Neuron (in vitro differentiated cells): ENCODE measurements around the gene SORT1.
"Not testable (repeated sequence)": the region's sequence is repeated elsewhere in the genome, so short reads cannot be mapped to it uniquely, and the experiment has no call there.

Experiments
- H2AFZ ChIP-seq: one replicate; pipeline ENCODE4 v1.6.1; 2013; ENCODE audit warnings: low read depth, mild to moderate bottlenecking, inconsistent platforms, low read length, moderate library complexity
- H3K27me3 ChIP-seq: one replicate; pipeline ENCODE4 v1.6.1; 2013; ENCODE audit warnings: low read length; ENCODE audit not compliant: insufficient read depth
- H3K36me3 ChIP-seq: one replicate; pipeline ENCODE4 v1.6.1; 2013; ENCODE audit warnings: low read length; ENCODE audit not compliant: insufficient read depth
- H3K4me1 ChIP-seq: one replicate; pipeline ENCODE4 v1.6.1; 2013; ENCODE audit warnings: low read length; ENCODE audit not compliant: insufficient read depth
- H3K4me3 ChIP-seq: 2 replicates; pipeline ENCODE4 v1.5.1; 2013; ENCODE audit warnings: mild to moderate bottlenecking, low read length, moderate library complexity
- H3K9me3 ChIP-seq: one replicate; pipeline ENCODE4 v1.6.1; 2013; ENCODE audit warnings: low read length

The SORT1 gene

GRCh38 chr1:109290998-109291397 is 106.7 kb downstream of the SORT1 start:
- H3K27me3 ChIP-seq: no peaks in the 10 kb centered on the region
- no peaks in the 10 kb centered on the region for H3K36me3 ChIP-seq
- H3K9me3 ChIP-seq: no peaks in the 10 kb centered on the region

DNA sequence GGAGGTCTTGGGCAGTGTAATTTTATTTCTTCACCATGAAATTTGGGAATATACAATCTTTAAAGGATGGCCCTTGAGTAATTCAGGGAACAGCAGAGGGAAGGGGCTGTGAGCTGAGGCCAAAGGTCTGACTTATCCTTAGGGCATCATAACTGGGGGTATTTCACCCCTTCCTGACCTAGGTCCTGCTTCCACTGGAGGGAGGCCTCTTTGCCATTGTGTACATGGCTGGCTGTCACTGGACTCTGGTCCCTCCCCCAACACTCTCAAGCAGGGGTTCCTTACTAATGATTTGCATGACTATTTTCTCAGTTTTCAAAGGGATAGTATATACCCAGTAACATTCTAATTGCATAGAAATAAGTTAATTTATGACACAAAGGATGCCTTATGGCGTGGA is 107.6 kb downstream of the SORT1 start:
- Histone ChIP-seq H3K4me3 (no peak overlapping the region), H3K36me3 (no peaks in the 10 kb centered on the region), H3K27me3 (no peaks in the 10 kb centered on the region), H3K4me1 (peaks cover 28% of the 10 kb centered on the region), H2AFZ (no peak overlapping the region), H3K9me3 (no peaks in the 10 kb centered on the region)

More at GRCh38 chr1:109290998-109291397, 106.7 kb downstream of the SORT1 start:
- no peak overlapping the region for H3K4me3 ChIP-seq
- peaks cover 20% of the 10 kb centered on the region for H3K4me1 ChIP-seq
- no peak overlapping the region for H2AFZ ChIP-seq

- H2AFZ ChIP-seq: not testable (repeated sequence)
Measured at GRCh38 chr1:109286762-109287161, 111.0 kb downstream of the SORT1 start.

DNA sequence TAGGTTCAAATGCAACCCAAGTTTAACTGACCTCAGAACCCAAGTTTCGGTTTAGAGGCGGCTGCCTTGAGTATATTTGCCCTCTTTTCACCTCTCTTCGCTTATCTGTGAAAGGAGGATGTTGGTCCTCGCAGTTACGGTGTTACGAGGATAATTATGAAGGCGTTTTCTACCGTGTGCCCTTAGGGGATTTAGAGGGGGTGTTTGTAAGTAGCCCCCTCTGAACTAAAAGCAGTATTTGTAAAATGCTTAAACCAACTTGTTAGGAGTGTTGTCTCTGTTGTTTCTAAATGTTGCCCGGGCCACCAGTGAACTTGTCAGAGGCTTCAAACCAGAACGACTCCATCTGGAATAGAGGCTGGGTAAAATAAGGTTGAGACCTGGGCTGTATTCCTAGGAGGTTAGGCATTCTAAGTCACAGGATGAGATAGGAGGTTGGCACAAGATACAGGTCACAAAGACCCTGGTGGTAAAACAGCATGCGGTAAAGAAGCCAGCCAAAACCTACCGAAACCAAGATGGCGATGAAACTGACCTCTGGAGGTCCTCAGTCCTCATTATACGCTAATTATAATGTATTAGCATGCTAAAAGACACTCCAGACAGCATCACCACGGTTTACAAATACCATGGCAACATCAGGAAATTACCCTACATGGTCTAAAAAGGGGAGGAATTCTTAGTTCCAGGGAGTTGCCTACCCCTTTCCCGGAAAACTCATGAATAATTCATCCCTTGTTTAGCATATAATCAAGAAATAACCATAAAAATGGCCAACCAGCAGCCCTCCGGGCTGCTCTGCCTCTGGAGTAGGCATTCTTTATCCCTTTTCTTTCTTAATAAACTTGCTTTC is 113.7 kb downstream of the SORT1 start:
- H2AFZ ChIP-seq: peak overlapping the region; percentile 7
- H3K9me3 ChIP-seq: no peaks in the 10 kb centered on the region
- no peaks in the 10 kb centered on the region for H3K27me3 ChIP-seq
- peak overlapping the region; percentile 86 for H3K4me3 ChIP-seq
- H3K36me3 ChIP-seq: peaks cover 24% of the 10 kb centered on the region
- peaks cover 62% of the 10 kb centered on the region for H3K4me1 ChIP-seq

More at GRCh38 chr1:109286762-109287161, 111.0 kb downstream of the SORT1 start:
- not testable (repeated sequence) for H3K4me3 ChIP-seq, H3K27me3 ChIP-seq, H3K36me3 ChIP-seq, H3K9me3 ChIP-seq
- peaks cover 42% of the 10 kb centered on the region for H3K4me1 ChIP-seq

DNA sequence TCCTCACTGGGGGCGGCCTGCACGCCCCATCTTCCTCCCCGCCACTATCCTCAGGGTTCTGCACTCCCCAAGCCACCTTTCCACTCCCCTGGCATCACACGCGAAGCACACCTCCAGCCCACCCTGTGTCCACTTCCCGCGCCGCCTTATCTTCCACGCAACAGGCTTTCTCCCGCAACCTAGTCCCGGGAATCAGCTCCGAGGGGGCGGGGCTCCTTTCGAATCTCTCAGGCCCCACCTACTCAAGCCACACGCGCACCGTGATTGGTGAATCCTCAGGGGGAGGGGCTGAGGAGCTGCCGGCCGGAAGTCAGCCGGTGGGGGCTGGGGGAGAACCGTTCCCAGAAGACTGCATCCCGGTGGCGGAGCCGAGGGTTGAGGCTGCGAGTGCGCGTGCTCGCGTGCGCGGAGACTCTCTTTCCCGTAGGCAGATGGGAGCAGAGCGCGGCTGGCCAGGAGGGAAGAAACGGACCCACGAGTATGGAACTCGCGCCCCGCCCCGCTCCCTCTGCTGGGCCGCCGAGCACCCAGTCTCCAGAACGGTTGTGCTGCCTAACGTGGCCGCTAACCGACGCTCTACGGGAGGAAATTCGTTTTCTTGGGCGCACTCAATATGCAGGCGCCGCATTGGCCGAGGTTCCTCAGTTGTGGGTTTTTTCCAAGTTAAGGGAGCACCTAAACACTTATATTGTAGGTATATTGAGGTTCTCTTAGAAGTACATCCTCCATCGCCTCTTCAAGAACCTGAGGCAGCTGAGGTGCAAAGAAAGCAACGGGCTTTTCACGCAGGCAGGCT is 114.6 kb downstream of the SORT1 start, which contains the start of gene PSRC1:
TSS of gene PSRC1 (minus strand) at position 194 of the 796 bp plus-strand sequence.
- Histone ChIP-seq H3K27me3 (no peaks in the 10 kb centered on the region), H3K4me1 (peaks cover 64% of the 10 kb centered on the region), H3K36me3 (peaks cover 30% of the 10 kb centered on the region), H2AFZ (peak within 1 kb of the TSS; percentile 7), H3K4me3 (peak within 1 kb of the TSS; percentile 86), H3K9me3 (no peaks in the 10 kb centered on the region)

DNA sequence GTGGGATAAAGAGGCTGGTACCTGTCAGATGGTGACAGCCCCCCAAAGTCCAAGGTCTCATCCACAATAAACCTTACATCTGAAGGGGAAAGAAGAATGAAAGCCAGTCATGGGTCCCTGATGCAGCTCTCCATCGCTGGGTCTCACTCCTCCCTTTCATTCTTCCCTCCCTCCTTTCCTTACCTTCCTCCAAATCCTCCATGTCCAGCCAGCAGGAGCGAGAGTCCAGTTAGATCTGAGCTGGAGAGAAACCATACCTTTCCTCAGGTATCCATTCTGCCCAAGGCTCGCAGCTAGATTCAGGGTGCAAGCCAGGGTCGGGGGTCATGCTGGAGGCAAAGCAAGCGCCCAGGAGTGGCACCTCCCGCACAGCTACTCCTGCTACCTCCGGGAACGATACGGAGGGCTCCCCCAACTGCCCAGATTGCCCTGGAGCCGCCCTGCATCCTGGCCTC is 115.2 kb downstream of the SORT1 start:
- H3K4me3 ChIP-seq: peak overlapping the region; percentile 86
- H3K27me3 ChIP-seq: no peaks in the 10 kb centered on the region
- peak overlapping the region; percentile 7 for H2AFZ ChIP-seq
- peaks cover 69% of the 10 kb centered on the region for H3K4me1 ChIP-seq
- no peaks in the 10 kb centered on the region for H3K9me3 ChIP-seq
- peaks cover 36% of the 10 kb centered on the region for H3K36me3 ChIP-seq

- H2AFZ ChIP-seq: no peak overlapping the region
- H3K36me3 ChIP-seq: peaks cover 37% of the 10 kb centered on the region
- peaks cover 71% of the 10 kb centered on the region for H3K4me1 ChIP-seq
- H3K27me3 ChIP-seq: no peaks in the 10 kb centered on the region
- no peaks in the 10 kb centered on the region for H3K9me3 ChIP-seq
- peak overlapping the region; percentile 86 for H3K4me3 ChIP-seq
Measured at GRCh38 chr1:109281680-109282496, 115.8 kb downstream of the SORT1 start.

GRCh38 chr1:109280862-109281261 is 116.9 kb downstream of the SORT1 start:
- no peaks in the 10 kb centered on the region for H3K27me3 ChIP-seq
- H2AFZ ChIP-seq: no peak overlapping the region
- peak overlapping the region; percentile 86 for H3K4me3 ChIP-seq
- peaks cover 62% of the 10 kb centered on the region for H3K4me1 ChIP-seq
- peaks cover 37% of the 10 kb centered on the region for H3K36me3 ChIP-seq
- no peaks in the 10 kb centered on the region for H3K9me3 ChIP-seq

DNA sequence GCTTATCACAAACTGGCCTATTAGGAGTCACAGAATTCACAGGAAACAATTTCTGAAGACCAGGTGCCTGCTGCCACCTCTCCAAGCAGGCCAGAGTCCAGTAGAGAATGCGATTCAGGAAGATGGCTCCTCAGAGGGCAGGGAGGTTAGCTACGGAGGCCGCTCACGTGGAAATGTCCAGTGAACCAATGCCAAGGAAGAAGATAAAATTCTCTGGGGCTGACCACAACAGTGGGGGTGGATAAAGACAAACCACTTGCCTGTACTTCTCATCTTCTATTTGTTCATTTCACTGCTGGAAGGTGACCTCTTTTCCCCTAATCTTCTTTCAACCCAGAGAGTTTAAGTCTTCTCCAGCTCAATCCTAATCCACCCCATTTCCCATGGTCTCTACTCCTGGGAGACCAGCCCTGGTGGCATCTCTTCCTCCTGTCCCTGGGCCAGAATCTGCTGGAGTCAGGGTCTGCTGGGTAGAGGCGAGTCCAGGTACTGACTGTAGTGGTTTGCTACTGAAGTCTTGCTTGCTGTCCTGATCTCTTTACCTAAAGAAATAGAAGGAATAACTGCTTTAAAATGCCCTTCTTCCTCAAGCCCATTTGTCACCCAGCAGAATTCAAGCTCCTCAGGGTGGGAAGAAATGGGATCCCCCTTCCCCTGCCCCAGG is 118.0 kb downstream of the SORT1 start:
- Histone ChIP-seq H3K9me3 (no peaks in the 10 kb centered on the region), H3K27me3 (no peaks in the 10 kb centered on the region), H3K36me3 (peaks cover 42% of the 10 kb centered on the region), H3K4me1 (peaks cover 64% of the 10 kb centered on the region), H2AFZ (no peak overlapping the region), H3K4me3 (no peak overlapping the region)

- H3K36me3 ChIP-seq: peaks cover 53% of the 10 kb centered on the region
Measured at GRCh38 chr1:109277434-109278204, 120.1 kb downstream of the SORT1 start.

DNA sequence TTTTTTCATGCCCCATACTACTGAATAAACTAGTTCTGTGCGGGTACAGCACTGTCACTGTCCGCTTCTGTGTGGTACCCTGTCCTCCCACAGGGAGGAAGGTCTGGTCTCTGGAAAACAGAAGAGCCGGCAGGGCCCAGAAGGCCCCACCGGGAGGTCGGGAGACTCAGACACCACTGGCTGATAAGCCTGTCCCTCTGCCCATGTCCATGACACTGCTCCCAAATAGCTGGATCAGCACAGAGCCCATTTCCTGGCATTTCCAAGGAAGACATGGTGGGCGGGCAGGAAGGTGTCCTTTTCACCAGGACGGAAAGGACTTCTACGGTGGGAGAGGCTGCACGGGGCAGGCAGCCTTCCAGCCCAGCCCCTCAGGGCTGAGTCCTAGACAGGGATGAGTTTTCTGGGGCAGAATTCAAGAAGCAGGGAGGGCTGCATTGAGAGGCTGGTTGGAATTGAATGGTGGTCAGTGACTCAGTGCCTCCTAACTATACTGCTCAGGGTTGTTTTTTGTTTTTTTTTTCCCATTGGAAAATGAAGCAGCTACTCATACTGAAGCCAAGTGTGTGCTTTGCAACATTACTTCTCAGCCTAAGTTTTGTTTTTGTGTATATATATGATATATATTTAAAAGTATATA is 121.9 kb downstream of the SORT1 start:
- no peaks in the 10 kb centered on the region for H3K27me3 ChIP-seq
- H3K36me3 ChIP-seq: peaks cover 63% of the 10 kb centered on the region
- H3K4me3 ChIP-seq: no peak overlapping the region
- H2AFZ ChIP-seq: no peak overlapping the region
- no peaks in the 10 kb centered on the region for H3K9me3 ChIP-seq
- H3K4me1 ChIP-seq: peaks cover 37% of the 10 kb centered on the region

More at GRCh38 chr1:109277434-109278204, 120.1 kb downstream of the SORT1 start:
- Histone ChIP-seq H3K27me3 (no peaks in the 10 kb centered on the region), H3K9me3 (no peaks in the 10 kb centered on the region), H3K4me1 (peaks cover 52% of the 10 kb centered on the region), H3K4me3 (no peak overlapping the region), H2AFZ (no peak overlapping the region)
